HAP-1 (cell line): ENCODE measurements around the gene TECR.

Experiments used
- DNase-seq, 2 experiments: peaks; one replicate each; pipeline ENCODE4 v3.0.0-alpha.2; 2016 to 2020; ENCODE audit warnings: low spot score in 2 of 2
- H3K27me3 ChIP-seq: fragments of 250-450 bp; sonication (Bioruptor Pico); 2 replicates; pipeline ENCODE4 v1.5.1; 2020; ENCODE audit warnings: low read depth, mild to moderate bottlenecking, moderate library complexity
- H3K36me3 ChIP-seq: fragments of 250-450 bp; sonication (Bioruptor Pico); replicated peaks from 2 replicates; pipeline ENCODE4 v1.5.1; 2020; ENCODE audit warnings: mild to moderate bottlenecking
- H3K4me1 ChIP-seq: fragments of 250-450 bp; sonication (Bioruptor Pico); 2 replicates; pipeline ENCODE4 v1.5.1; 2020; ENCODE audit warnings: mild to moderate bottlenecking
- H3K4me3 ChIP-seq: fragments of 250-450 bp; sonication (Bioruptor Pico); 2 replicates; pipeline ENCODE4 v1.5.1; 2020; ENCODE audit warnings: mild to moderate bottlenecking, moderate library complexity
- H3K9me3 ChIP-seq: fragments of 250-450 bp; sonication (Bioruptor Pico); 2 replicates; pipeline ENCODE4 v1.5.1; 2020; ENCODE audit warnings: mild to moderate bottlenecking, moderate library complexity
- in situ Hi-C: fragments of 300-500 bp; cut with MboI; formaldehyde crosslinking; loops from 3 replicates; pipeline ENCODE4 v1.14.3; 2020; ENCODE audit warnings: low sequenced_read_pairs, inconsistent platforms, mixed read lengths

TECR gene

GRCh38 chr19:14529254-14530004, at the start of gene TECR:
TECR (plus strand) TSS chr19:14529594; CDS start chr19:14529697, 103 bp downstream.
- H3K4me3 ChIP-seq = peak within 1 kb of the TSS; percentile 94
- no peaks in the 10 kb centered on the region for H3K9me3 ChIP-seq
- H3K36me3 ChIP-seq = no peaks in the 10 kb centered on the region
- peaks cover 3% of the 10 kb centered on the region; the same call in 1 of the 2 replicates for H3K4me1 ChIP-seq
- no peaks in the 10 kb centered on the region for H3K27me3 ChIP-seq
- DNase-seq = peak; percentile 100
- in situ Hi-C loops = no loop called here

GRCh38 chr19:14479975-14480699, 49.3 kb upstream of the TECR start:
- H3K9me3 ChIP-seq = no peaks in the 10 kb centered on the region
- H3K27me3 ChIP-seq = no peaks in the 10 kb centered on the region
- H3K4me3 ChIP-seq = no peak overlapping the region
- 0 out of 2 replicates have a peak, but pooled peaks cover 2% of the 10 kb centered on the region for H3K4me1 ChIP-seq
- peaks cover 29% of the 10 kb centered on the region for H3K36me3 ChIP-seq
- in situ Hi-C loops = no loop called here
- DNase-seq = peak; percentile 52 to 80

- H3K9me3 ChIP-seq = no peaks in the 10 kb centered on the region
- in situ Hi-C loops = no loop called here
- DNase-seq = no peak
- H3K27me3 ChIP-seq = no peaks in the 10 kb centered on the region
- no peak overlapping the region for H3K4me3 ChIP-seq
- peaks cover 29% of the 10 kb centered on the region for H3K36me3 ChIP-seq
- no peaks in the 10 kb centered on the region for H3K4me1 ChIP-seq
These were observed 48.7 kb upstream of the TECR start for GRCh38 chr19:14480700-14481079.

GRCh38 chr19:14482172-14482941, 47.0 kb upstream of the TECR start:
- no peak for DNase-seq
- in situ Hi-C loops = no loop called here
- Histone ChIP-seq H3K4me1 (no peaks in the 10 kb centered on the region), H3K27me3 (no peaks in the 10 kb centered on the region), H3K36me3 (peaks cover 29% of the 10 kb centered on the region), H3K4me3 (no peak overlapping the region), H3K9me3 (no peaks in the 10 kb centered on the region)

- Histone ChIP-seq H3K27me3 (no peaks in the 10 kb centered on the region), H3K9me3 (no peaks in the 10 kb centered on the region), H3K4me3 (no peak overlapping the region), H3K4me1 (no peaks in the 10 kb centered on the region), H3K36me3 (peaks cover 23% of the 10 kb centered on the region)
- DNase-seq = no peak
- in situ Hi-C loops = no loop called here
These were observed 41.8 kb upstream of the TECR start for GRCh38 chr19:14487370-14488125.

- no peaks in the 10 kb centered on the region for H3K27me3 ChIP-seq
- H3K9me3 ChIP-seq = no peaks in the 10 kb centered on the region
- no peak overlapping the region for H3K4me3 ChIP-seq
- peaks cover 21% of the 10 kb centered on the region for H3K36me3 ChIP-seq
- H3K4me1 ChIP-seq = peaks cover 5% of the 10 kb centered on the region
- no peak for DNase-seq
- in situ Hi-C loops = no loop called here
These were observed 36.5 kb upstream of the TECR start for GRCh38 chr19:14492756-14493337.

GRCh38 chr19:14494411-14494810, 35.0 kb upstream of the TECR start:
- no peaks in the 10 kb centered on the region for H3K9me3 ChIP-seq
- H3K4me1 ChIP-seq = peaks cover 5% of the 10 kb centered on the region
- H3K4me3 ChIP-seq = peak overlapping the region; percentile 55
- H3K27me3 ChIP-seq = no peaks in the 10 kb centered on the region
- in situ Hi-C loops = no loop called here
- H3K36me3 ChIP-seq = peaks cover 12% of the 10 kb centered on the region
- no peak for DNase-seq

GRCh38 chr19:14494910-14495671, 34.3 kb upstream of the TECR start:
- no peaks in the 10 kb centered on the region for H3K27me3 ChIP-seq
- H3K4me3 ChIP-seq = peak overlapping the region; percentile 55
- H3K36me3 ChIP-seq = peaks cover 10% of the 10 kb centered on the region
- no peaks in the 10 kb centered on the region for H3K9me3 ChIP-seq
- no peak for DNase-seq
- in situ Hi-C loops = no loop called here
- peaks cover 5% of the 10 kb centered on the region for H3K4me1 ChIP-seq

GRCh38 chr19:14495672-14496028, 33.7 kb upstream of the TECR start:
- Histone ChIP-seq H3K36me3 (peaks cover 7% of the 10 kb centered on the region), H3K27me3 (no peaks in the 10 kb centered on the region), H3K4me3 (peak overlapping the region; percentile 55), H3K4me1 (peaks cover 5% of the 10 kb centered on the region), H3K9me3 (no peaks in the 10 kb centered on the region)
- peak in 1 of 2 experiments; percentile 38 for DNase-seq
- in situ Hi-C loops = no loop called here

- H3K4me1 ChIP-seq = peaks cover 5% of the 10 kb centered on the region
These were observed 33.2 kb upstream of the TECR start, which contains the start of gene GIPC1 for GRCh38 chr19:14496029-14496833. GIPC1 (minus strand) TSS chr19:14496127; CDS start chr19:14482976, 13,151 bp downstream.

GRCh38 chr19:14496834-14497227, 32.6 kb upstream of the TECR start:
- no peaks in the 10 kb centered on the region for H3K27me3 ChIP-seq
- H3K9me3 ChIP-seq = no peaks in the 10 kb centered on the region
- in situ Hi-C loops = no loop called here
- DNase-seq = no peak
- H3K36me3 ChIP-seq = no peaks in the 10 kb centered on the region; the same call in 1 of the 2 replicates
- H3K4me1 ChIP-seq = peaks cover 5% of the 10 kb centered on the region
- H3K4me3 ChIP-seq = no peak overlapping the region; the same call in 1 of the 2 replicates

More at GRCh38 chr19:14496029-14496833, 33.2 kb upstream of the TECR start, which contains the start of gene GIPC1:
- Histone ChIP-seq H3K4me3 (peak within 1 kb of the TSS; percentile 55), H3K9me3 (no peaks in the 10 kb centered on the region), H3K36me3 (peaks cover 5% of the 10 kb centered on the region), H3K27me3 (no peaks in the 10 kb centered on the region)
- DNase-seq = peak; percentile 98 to 99
- in situ Hi-C loops = no loop called here
